Osteocyte (in vitro differentiated cells): ENCODE results near the gene SPATC1L. TPM values are rescaled to one million over a fixed set of nuclear protein-coding genes. Genes with fewer than 3 reads are reported as not detected.
A peak's percentile ranks its signal among the peaks of the same experiment; 100 is the strongest.

Source experiments
- DNase-seq: peaks from one replicate; pipeline ENCODE4 v3.0.0; 2021; ENCODE audit warnings: mixed read lengths; ENCODE audit not compliant: unreplicated experiment; ENCODE audit errors: extremely low spot score
- H3K27ac Mint-ChIP-seq: one replicate; pipeline ENCODE4 v1.8.0; 2021; ENCODE audit warnings: mild to moderate bottlenecking, mixed read lengths; ENCODE audit not compliant: unreplicated experiment
- H3K27me3 Mint-ChIP-seq: one replicate; pipeline ENCODE4 v1.8.0; 2021; ENCODE audit warnings: mixed read lengths; ENCODE audit not compliant: unreplicated experiment
- H3K36me3 Mint-ChIP-seq: one replicate; pipeline ENCODE4 v1.8.0; 2021; ENCODE audit warnings: mixed read lengths; ENCODE audit not compliant: unreplicated experiment
- H3K4me1 Mint-ChIP-seq: one replicate; pipeline ENCODE4 v1.8.0; 2021; ENCODE audit warnings: mixed read lengths; ENCODE audit not compliant: unreplicated experiment
- H3K4me3 Mint-ChIP-seq: one replicate; pipeline ENCODE4 v1.8.0; 2021; ENCODE audit warnings: mild to moderate bottlenecking, moderate library complexity, mixed read lengths; ENCODE audit not compliant: unreplicated experiment
- H3K9me3 Mint-ChIP-seq: one replicate; pipeline ENCODE4 v1.8.0; 2021; ENCODE audit warnings: mixed read lengths; ENCODE audit not compliant: unreplicated experiment
- CTCF ChIP-seq: fragments of 200-600 bp; sonication (generic); IDR thresholded peaks from 2 replicates; pipeline ENCODE4 v1.5.0; 2021; ENCODE audit warnings: antibody characterized with exemption, mild to moderate bottlenecking, moderate library complexity
- total RNA-seq: library from RNA; stranded (reverse); gene quantifications from 2 replicates; pipeline ENCODE4 v1.2.1, GENCODE V29; 2021

The SPATC1L gene
- total RNA-seq, 1 donor from 2014 or later, result 18.9 TPM

- H3K4me1 Mint-ChIP-seq, result no peaks in the 10 kb centered on the region
- TF ChIP-seq CTCF, result no peak
- DNase-seq, result no peak
These were observed 55.2 kb downstream of the SPATC1L start for GRCh38 chr21:46128933-46129571.

GRCh38 chr21:46128106-46128932 is 55.9 kb downstream of the SPATC1L start:
- TF ChIP-seq CTCF, result no peak
- Mint-ChIP-seq H3K9me3 (no peaks in the 10 kb centered on the region), H3K4me3 (no peak overlapping the region), H3K27me3 (no peaks in the 10 kb centered on the region), H3K4me1 (no peaks in the 10 kb centered on the region), H3K27ac (no peak overlapping the region), H3K36me3 (peaks cover 11% of the 10 kb centered on the region)
- no peak for DNase-seq

More at GRCh38 chr21:46128933-46129571, 55.2 kb downstream of the SPATC1L start:
- Mint-ChIP-seq H3K27me3 (no peaks in the 10 kb centered on the region), H3K27ac (peak overlapping the region; percentile 57), H3K9me3 (no peaks in the 10 kb centered on the region), H3K36me3 (peaks cover 11% of the 10 kb centered on the region), H3K4me3 (no peak overlapping the region)

GRCh38 chr21:46127239-46128105 is 56.8 kb downstream of the SPATC1L start:
- Mint-ChIP-seq H3K36me3 (peaks cover 15% of the 10 kb centered on the region), H3K9me3 (no peaks in the 10 kb centered on the region), H3K27me3 (no peaks in the 10 kb centered on the region), H3K4me1 (no peaks in the 10 kb centered on the region), H3K4me3 (no peak overlapping the region), H3K27ac (no peak overlapping the region)
- TF ChIP-seq CTCF, result no peak
- DNase-seq, result peak; percentile 81

GRCh38 chr21:46126309-46127238 is 57.7 kb downstream of the SPATC1L start:
- no peaks in the 10 kb centered on the region for H3K4me1 Mint-ChIP-seq
- no peak overlapping the region for H3K27ac Mint-ChIP-seq
- H3K36me3 Mint-ChIP-seq, result peaks cover 20% of the 10 kb centered on the region
- no peak overlapping the region for H3K4me3 Mint-ChIP-seq
- peak; percentile 80 for DNase-seq
- H3K27me3 Mint-ChIP-seq, result no peaks in the 10 kb centered on the region
- H3K9me3 Mint-ChIP-seq, result no peaks in the 10 kb centered on the region
- TF ChIP-seq CTCF, result no peak
